BLaER1 (cell line): ENCODE results near the gene RALB.

Experiments used
- H3K27ac ChIP-seq: shearing (Covaris generic); formaldehyde crosslinking; 2 replicates; pipeline ENCODE4 v1.8.1; 2022
- H3K27me3 ChIP-seq: shearing (Covaris generic); formaldehyde crosslinking; 2 replicates; pipeline ENCODE4 v1.8.1; 2022
- H3K36me3 ChIP-seq: shearing (Covaris generic); formaldehyde crosslinking; 2 replicates; pipeline ENCODE4 v1.8.1; 2022
- H3K4me1 ChIP-seq: shearing (Covaris generic); formaldehyde crosslinking; 2 replicates; pipeline ENCODE4 v1.8.1; 2022
- H3K4me2 ChIP-seq: shearing (Covaris generic); formaldehyde crosslinking; 2 replicates; pipeline ENCODE4 v1.8.1; 2022
- H3K4me3 ChIP-seq: shearing (Covaris generic); formaldehyde crosslinking; 2 replicates; pipeline ENCODE4 v1.8.1; 2022
- H3K9ac ChIP-seq: shearing (Covaris generic); formaldehyde crosslinking; 2 replicates; pipeline ENCODE4 v1.8.1; 2022
- H3K9me3 ChIP-seq: shearing (Covaris generic); formaldehyde crosslinking; 2 replicates; pipeline ENCODE4 v1.8.1; 2022
- H4K20me1 ChIP-seq: shearing (Covaris generic); formaldehyde crosslinking; 2 replicates; pipeline ENCODE4 v1.8.1; 2022
- Cebpa-rat ChIP-seq: shearing (Covaris generic); IDR thresholded peaks from 2 replicates; pipeline ENCODE4 v1.8.1; 2022

Gene RALB

GRCh38 chr2:120312860-120313694, 60.4 kb downstream of the RALB start:
- no peak overlapping the region for H3K9ac ChIP-seq
- no peaks in the 10 kb centered on the region for H3K9me3 ChIP-seq
- H4K20me1 ChIP-seq, result no peaks in the 10 kb centered on the region
- H3K4me1 ChIP-seq, result peaks cover 42% of the 10 kb centered on the region
- H3K27ac ChIP-seq, result no peak overlapping the region
- no peaks in the 10 kb centered on the region; the same call in 1 of the 2 replicates for H3K27me3 ChIP-seq
- TF ChIP-seq Cebpa-rat, result no peak
- H3K36me3 ChIP-seq, result no peaks in the 10 kb centered on the region
- H3K4me2 ChIP-seq, result peak overlapping the region; percentile 69
- H3K4me3 ChIP-seq, result no peak overlapping the region

- Histone ChIP-seq H3K27ac (no peak overlapping the region), H3K9ac (no peak overlapping the region), H3K9me3 (no peaks in the 10 kb centered on the region), H4K20me1 (no peaks in the 10 kb centered on the region), H3K4me2 (peak overlapping the region; percentile 69), H3K4me1 (peaks cover 39% of the 10 kb centered on the region), H3K27me3 (no peaks in the 10 kb centered on the region; the same call in 1 of the 2 replicates), H3K4me3 (no peak overlapping the region), H3K36me3 (no peaks in the 10 kb centered on the region)
- TF ChIP-seq Cebpa-rat, result no peak
Measured at GRCh38 chr2:120313695-120314615, 61.3 kb downstream of the RALB start.

- Histone ChIP-seq H3K9me3 (no peaks in the 10 kb centered on the region), H3K27me3 (peaks cover 2% of the 10 kb centered on the region; the same call in 1 of the 2 replicates), H3K36me3 (no peaks in the 10 kb centered on the region), H3K4me1 (peaks cover 39% of the 10 kb centered on the region), H3K4me3 (no peak overlapping the region), H3K27ac (no peak overlapping the region), H3K9ac (no peak overlapping the region), H4K20me1 (no peaks in the 10 kb centered on the region), H3K4me2 (peak overlapping the region; percentile 69)
- TF ChIP-seq Cebpa-rat, result no peak
Measured at GRCh38 chr2:120314690-120315366, 62.2 kb downstream of the RALB start.

- no peaks in the 10 kb centered on the region for H3K36me3 ChIP-seq
- H3K4me2 ChIP-seq, result peak overlapping the region; percentile 69; the same call in 1 of the 2 replicates
- TF ChIP-seq Cebpa-rat, result no peak
- H3K27ac ChIP-seq, result no peak overlapping the region
- H3K9me3 ChIP-seq, result no peaks in the 10 kb centered on the region
- H3K4me3 ChIP-seq, result no peak overlapping the region
- peaks cover 39% of the 10 kb centered on the region for H3K4me1 ChIP-seq
- H4K20me1 ChIP-seq, result no peaks in the 10 kb centered on the region
- peaks cover 6% of the 10 kb centered on the region; the same call in 1 of the 2 replicates for H3K27me3 ChIP-seq
- no peak overlapping the region for H3K9ac ChIP-seq
Measured at GRCh38 chr2:120315367-120316033, 62.8 kb downstream of the RALB start.

- Histone ChIP-seq H3K4me1 (peaks cover 39% of the 10 kb centered on the region), H3K9me3 (no peaks in the 10 kb centered on the region), H3K9ac (no peak overlapping the region), H3K4me3 (no peak overlapping the region), H3K4me2 (no peak overlapping the region), H3K27me3 (peaks cover 6% of the 10 kb centered on the region; the same call in 1 of the 2 replicates), H3K36me3 (no peaks in the 10 kb centered on the region), H3K27ac (no peak overlapping the region), H4K20me1 (no peaks in the 10 kb centered on the region)
- no peak for TF ChIP-seq Cebpa-rat
Measured at GRCh38 chr2:120316071-120316470, 63.4 kb downstream of the RALB start.

GRCh38 chr2:120316528-120317179, 64.0 kb downstream of the RALB start:
- Histone ChIP-seq H3K36me3 (no peaks in the 10 kb centered on the region), H3K4me3 (no peak overlapping the region), H3K4me2 (no peak overlapping the region), H3K4me1 (peaks cover 41% of the 10 kb centered on the region), H4K20me1 (no peaks in the 10 kb centered on the region), H3K9me3 (no peaks in the 10 kb centered on the region), H3K27me3 (peaks cover 6% of the 10 kb centered on the region; the same call in 1 of the 2 replicates), H3K27ac (no peak overlapping the region), H3K9ac (no peak overlapping the region)
- TF ChIP-seq Cebpa-rat, result no peak

- peaks cover 6% of the 10 kb centered on the region; the same call in 1 of the 2 replicates for H3K27me3 ChIP-seq
- peaks cover 46% of the 10 kb centered on the region for H3K4me1 ChIP-seq
- no peak overlapping the region for H3K4me2 ChIP-seq
- no peak overlapping the region for H3K4me3 ChIP-seq
- no peaks in the 10 kb centered on the region for H3K36me3 ChIP-seq
- H3K27ac ChIP-seq, result no peak overlapping the region
- no peak for TF ChIP-seq Cebpa-rat
- no peak overlapping the region for H3K9ac ChIP-seq
- H4K20me1 ChIP-seq, result no peaks in the 10 kb centered on the region
- no peaks in the 10 kb centered on the region for H3K9me3 ChIP-seq
Measured at GRCh38 chr2:120317180-120317533, 64.5 kb downstream of the RALB start.

- Histone ChIP-seq H3K9me3 (no peaks in the 10 kb centered on the region), H3K27me3 (peaks cover 6% of the 10 kb centered on the region; the same call in 1 of the 2 replicates), H3K4me1 (peaks cover 50% of the 10 kb centered on the region), H3K4me2 (no peak overlapping the region), H3K9ac (no peak overlapping the region), H3K27ac (no peak overlapping the region), H4K20me1 (no peaks in the 10 kb centered on the region), H3K36me3 (no peaks in the 10 kb centered on the region), H3K4me3 (no peak overlapping the region)
- TF ChIP-seq Cebpa-rat, result no peak
Measured at GRCh38 chr2:120317916-120318315, 65.3 kb downstream of the RALB start.
